HEK293 (cell line): ENCODE results near the gene KIF19.
A peak's percentile ranks its signal among the peaks of the same experiment; 100 is the strongest.
"Not testable (repeated sequence)": the region's sequence is repeated elsewhere in the genome, so short reads cannot be mapped to it uniquely, and the experiment has no call there.

Experiments used
- CTCF ChIA-PET: fragments of 350-600 bp; formaldehyde crosslinking; extraction: SDS; loops from one replicate; lab custom pipeline; 2021; ENCODE audit warnings: antibody characterized with exemption; lab: Yijun Ruan, JAX
- POLR2A ChIA-PET: fragments of 300-600 bp; formaldehyde crosslinking; extraction: SDS; loops from one replicate; lab custom pipeline; 2020; ENCODE audit warnings: antibody characterized with exemption, inconsistent platforms; lab: Yijun Ruan, JAX
- H3K27ac ChIP-seq: fragments of 200-500 bp; sonication (Bioruptor generic); 2 replicates; pipeline ENCODE4 v1.5.1; 2014; ENCODE audit warnings: low read depth, low read length, control low read depth, inconsistent platforms; ENCODE audit errors: extremely low read depth
- H3K36me3 ChIP-seq, 2 experiments: fragments of 200-500 bp in 1 of 2; sonication (Bioruptor generic) in 1 of 2; 1 replicate in 1 of 2; 2 replicates in 1 of 2; pipeline ENCODE4 v1.5.1; 2014 to 2017; ENCODE audit warnings: inconsistent platforms in 2 of 2, low read length in 2 of 2; ENCODE audit not compliant: control insufficient read depth in 2 of 2, insufficient read depth in 1 of 2
- H3K4me1 ChIP-seq: fragments of 200-500 bp; sonication (Bioruptor generic); 2 replicates; pipeline ENCODE4 v1.5.1; 2014; ENCODE audit warnings: mild to moderate bottlenecking, low read length, inconsistent platforms; ENCODE audit not compliant: control insufficient read depth, insufficient read depth
- H3K4me3 ChIP-seq: 2 replicates; pipeline ENCODE4 v1.5.1; 2011; ENCODE audit warnings: low read depth, mild to moderate bottlenecking, control low read depth, low read length, moderate library complexity
- H3K9me3 ChIP-seq: fragments of 200-500 bp; sonication (Bioruptor generic); 2 replicates; pipeline ENCODE4 v1.5.1; 2014; ENCODE audit warnings: low read depth, low read length, inconsistent platforms; ENCODE audit not compliant: control insufficient read depth, insufficient read depth
- EGR2 ChIP-seq: fragments of 450-650 bp; formaldehyde crosslinking; IDR thresholded peaks from 2 replicates; pipeline ENCODE4 v1.5.1; 2016; ENCODE audit warnings: low read depth, missing biosample characterization, missing genetic modification characterization
- FEZF1 ChIP-seq: fragments of 450-650 bp; formaldehyde crosslinking; IDR thresholded peaks from 2 replicates; pipeline ENCODE4 v1.5.1; 2016; ENCODE audit warnings: missing biosample characterization, missing genetic modification characterization
- GLI4 ChIP-seq: fragments of 450-650 bp; formaldehyde crosslinking; IDR thresholded peaks from 2 replicates; pipeline ENCODE4 v1.5.1; 2016; ENCODE audit warnings: missing biosample characterization, missing genetic modification characterization
- KLF1 ChIP-seq: fragments of 450-650 bp; formaldehyde crosslinking; IDR thresholded peaks from 2 replicates; pipeline ENCODE4 v1.5.1; 2016; ENCODE audit warnings: missing biosample characterization, missing genetic modification characterization
- KLF8 ChIP-seq: fragments of 450-650 bp; formaldehyde crosslinking; IDR thresholded peaks from 2 replicates; pipeline ENCODE4 v1.5.1; 2016; ENCODE audit warnings: missing biosample characterization, missing genetic modification characterization
- ZBTB7A ChIP-seq: fragments of 450-650 bp; formaldehyde crosslinking; IDR thresholded peaks from 2 replicates; pipeline ENCODE4 v1.5.1; 2016; ENCODE audit warnings: low read depth, missing biosample characterization, missing genetic modification characterization
- ZNF16 ChIP-seq: fragments of 450-650 bp; formaldehyde crosslinking; IDR thresholded peaks from 2 replicates; pipeline ENCODE4 v1.5.1; 2016; ENCODE audit warnings: low read depth, missing biosample characterization, missing genetic modification characterization
- ZNF202 ChIP-seq: fragments of 450-650 bp; formaldehyde crosslinking; IDR thresholded peaks from 2 replicates; pipeline ENCODE4 v1.5.1; 2016; ENCODE audit warnings: missing biosample characterization, missing genetic modification characterization, borderline replicate concordance
- ZNF24 ChIP-seq: fragments of 450-650 bp; formaldehyde crosslinking; IDR thresholded peaks from 2 replicates; pipeline ENCODE4 v1.5.1; 2016; ENCODE audit warnings: missing biosample characterization, missing genetic modification characterization
- ZNF37A ChIP-seq: fragments of 450-650 bp; IDR thresholded peaks from 2 replicates; pipeline ENCODE4 v1.5.1; 2018; ENCODE audit warnings: missing biosample characterization, missing genetic modification characterization
- ZNF394 ChIP-seq: fragments of 450-650 bp; formaldehyde crosslinking; IDR thresholded peaks from 2 replicates; pipeline ENCODE4 v1.5.1; 2016; ENCODE audit warnings: missing biosample characterization, missing genetic modification characterization, mild to moderate bottlenecking, moderate library complexity, borderline replicate concordance
- ZNF654 ChIP-seq: fragments of 450-650 bp; formaldehyde crosslinking; IDR thresholded peaks from 2 replicates; pipeline ENCODE4 v1.5.1; 2016; ENCODE audit warnings: low read depth, missing biosample characterization, missing genetic modification characterization
- ZNF670 ChIP-seq: fragments of 450-650 bp; formaldehyde crosslinking; IDR thresholded peaks from 2 replicates; pipeline ENCODE4 v1.5.1; 2016; ENCODE audit warnings: missing biosample characterization, missing genetic modification characterization, low read depth
- ZNF707 ChIP-seq: fragments of 450-650 bp; formaldehyde crosslinking; IDR thresholded peaks from 2 replicates; pipeline ENCODE4 v1.5.1; 2016; ENCODE audit warnings: missing biosample characterization, missing genetic modification characterization
- ZSCAN5A ChIP-seq: fragments of 450-650 bp; formaldehyde crosslinking; IDR thresholded peaks from 2 replicates; pipeline ENCODE4 v1.5.1; 2016; ENCODE audit warnings: missing biosample characterization, missing genetic modification characterization
- TF ChIP-seq, protein P1 (sequence below): fragments of 450-650 bp; formaldehyde crosslinking; IDR thresholded peaks from 2 replicates; pipeline ENCODE4 v1.5.1; 2016; ENCODE audit warnings: missing biosample characterization, missing genetic modification characterization
- TF ChIP-seq, protein P2 (sequence below): fragments of 450-650 bp; formaldehyde crosslinking; IDR thresholded peaks from 2 replicates; pipeline ENCODE4 v1.5.1; 2016; ENCODE audit warnings: missing biosample characterization, missing genetic modification characterization
- TF ChIP-seq, protein P3 (sequence below): sonication (generic); formaldehyde crosslinking; IDR thresholded peaks from 2 replicates; pipeline ENCODE4 v1.8.1; 2022; ENCODE audit warnings: mild to moderate bottlenecking, moderate library complexity, missing genetic modification reagents
- TF ChIP-seq, protein P4 (sequence below): fragments of 450-650 bp; formaldehyde crosslinking; IDR thresholded peaks from 2 replicates; pipeline ENCODE4 v1.5.1; 2016; ENCODE audit warnings: missing biosample characterization, missing genetic modification characterization
- TF ChIP-seq, protein P5 (sequence below): fragments of 450-650 bp; formaldehyde crosslinking; conservative IDR thresholded peaks from 2 replicates; pipeline ENCODE4 v1.5.1; 2016; ENCODE audit warnings: low read depth, missing biosample characterization, missing genetic modification characterization

Gene KIF19

GRCh38 chr17:74280093-74280513, 45.9 kb upstream of the KIF19 start:
- H3K36me3 ChIP-seq: no peaks in the 10 kb centered on the region
- H3K9me3 ChIP-seq: no peaks in the 10 kb centered on the region
- H3K4me3 ChIP-seq: no peak overlapping the region
- ChIA-PET CTCF (interaction anchor here (0.6 to 1.8 kb wide), 3 partner anchors 60 to 684 kb away, joined by 3 to 8 read pairs (median 4); no protein-coding TSS in a partner anchor), POLR2A (no interaction called here)
- no peak overlapping the region for H3K27ac ChIP-seq
- TF ChIP-seq ZSCAN5A (no peak), KLF1 (tag by site-specific recombination) (0 out of 2 replicates have a peak, but pooled peaks have one; percentile 10)
- H3K4me1 ChIP-seq: 0 out of 2 replicates have a peak, but pooled peaks cover 2% of the 10 kb centered on the region

DNA sequence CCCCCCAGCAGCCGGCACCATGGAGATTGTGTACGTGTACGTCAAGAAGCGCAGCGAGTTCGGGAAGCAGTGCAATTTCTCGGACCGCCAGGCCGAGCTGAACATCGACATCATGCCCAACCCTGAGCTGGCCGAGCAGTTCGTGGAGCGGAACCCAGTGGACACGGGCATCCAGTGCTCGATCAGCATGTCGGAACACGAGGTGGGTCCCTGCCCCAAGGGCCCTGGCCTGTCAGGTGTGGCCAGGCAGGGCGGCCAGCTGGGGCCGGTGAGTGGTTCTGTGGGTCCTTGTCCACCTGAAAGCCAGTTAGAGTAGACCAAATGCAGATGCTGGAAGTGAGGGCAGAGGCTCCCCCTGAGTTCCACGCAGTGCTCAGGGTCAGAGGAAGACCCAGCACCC, 44.2 kb upstream of the KIF19 start:
- Histone ChIP-seq H3K4me1 (0 out of 2 replicates have a peak, but pooled peaks cover 2% of the 10 kb centered on the region), H3K27ac (no peak overlapping the region), H3K9me3 (no peaks in the 10 kb centered on the region), H3K36me3 (no peaks in the 10 kb centered on the region), H3K4me3 (no peak overlapping the region)
- TF ChIP-seq KLF8 (tag by site-specific recombination) (no peak), ZNF16 (tag by site-specific recombination) (no peak), ZNF670 (no peak), ZNF394 (tag by site-specific recombination) (no peak), FEZF1 (tag by site-specific recombination) (no peak), ZNF37A (tag by site-specific recombination) (no peak), ZNF202 (tag by site-specific recombination) (no peak), ZNF707 (tag by site-specific recombination) (no peak), EGR2 (tag by site-specific recombination) (no peak), ZNF24 (tag by site-specific recombination) (no peak), ZNF654 (tag by site-specific recombination) (no peak), ZBTB7A (no peak), GLI4 (no peak)
- TF ChIP-seq, protein P1, sequence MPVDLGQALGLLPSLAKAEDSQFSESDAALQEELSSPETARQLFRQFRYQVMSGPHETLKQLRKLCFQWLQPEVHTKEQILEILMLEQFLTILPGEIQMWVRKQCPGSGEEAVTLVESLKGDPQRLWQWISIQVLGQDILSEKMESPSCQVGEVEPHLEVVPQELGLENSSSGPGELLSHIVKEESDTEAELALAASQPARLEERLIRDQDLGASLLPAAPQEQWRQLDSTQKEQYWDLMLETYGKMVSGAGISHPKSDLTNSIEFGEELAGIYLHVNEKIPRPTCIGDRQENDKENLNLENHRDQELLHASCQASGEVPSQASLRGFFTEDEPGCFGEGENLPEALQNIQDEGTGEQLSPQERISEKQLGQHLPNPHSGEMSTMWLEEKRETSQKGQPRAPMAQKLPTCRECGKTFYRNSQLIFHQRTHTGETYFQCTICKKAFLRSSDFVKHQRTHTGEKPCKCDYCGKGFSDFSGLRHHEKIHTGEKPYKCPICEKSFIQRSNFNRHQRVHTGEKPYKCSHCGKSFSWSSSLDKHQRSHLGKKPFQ: no peak
- TF ChIP-seq, protein P2, sequence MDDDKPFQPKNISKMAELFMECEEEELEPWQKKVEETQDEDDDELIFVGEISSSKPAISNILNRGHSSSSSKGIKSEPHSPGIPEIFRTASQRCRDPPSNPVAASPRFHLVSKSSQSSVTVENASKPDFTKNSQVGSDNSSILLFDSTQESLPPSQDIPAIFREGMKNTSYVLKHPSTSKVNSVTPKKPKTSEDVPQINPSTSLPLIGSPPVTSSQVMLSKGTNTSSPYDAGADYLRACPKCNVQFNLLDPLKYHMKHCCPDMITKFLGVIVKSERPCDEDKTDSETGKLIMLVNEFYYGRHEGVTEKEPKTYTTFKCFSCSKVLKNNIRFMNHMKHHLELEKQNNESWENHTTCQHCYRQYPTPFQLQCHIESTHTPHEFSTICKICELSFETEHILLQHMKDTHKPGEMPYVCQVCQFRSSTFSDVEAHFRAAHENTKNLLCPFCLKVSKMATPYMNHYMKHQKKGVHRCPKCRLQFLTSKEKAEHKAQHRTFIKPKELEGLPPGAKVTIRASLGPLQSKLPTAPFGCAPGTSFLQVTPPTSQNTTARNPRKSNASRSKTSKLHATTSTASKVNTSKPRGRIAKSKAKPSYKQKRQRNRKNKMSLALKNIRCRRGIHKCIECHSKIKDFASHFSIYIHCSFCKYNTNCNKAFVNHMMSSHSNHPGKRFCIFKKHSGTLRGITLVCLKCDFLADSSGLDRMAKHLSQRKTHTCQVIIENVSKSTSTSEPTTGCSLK: no peak
- TF ChIP-seq, protein P3, sequence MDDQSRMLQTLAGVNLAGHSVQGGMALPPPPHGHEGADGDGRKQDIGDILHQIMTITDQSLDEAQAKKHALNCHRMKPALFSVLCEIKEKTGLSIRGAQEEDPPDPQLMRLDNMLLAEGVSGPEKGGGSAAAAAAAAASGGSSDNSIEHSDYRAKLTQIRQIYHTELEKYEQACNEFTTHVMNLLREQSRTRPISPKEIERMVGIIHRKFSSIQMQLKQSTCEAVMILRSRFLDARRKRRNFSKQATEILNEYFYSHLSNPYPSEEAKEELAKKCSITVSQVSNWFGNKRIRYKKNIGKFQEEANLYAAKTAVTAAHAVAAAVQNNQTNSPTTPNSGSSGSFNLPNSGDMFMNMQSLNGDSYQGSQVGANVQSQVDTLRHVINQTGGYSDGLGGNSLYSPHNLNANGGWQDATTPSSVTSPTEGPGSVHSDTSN (CRISPR knock-in tag): no peak
- TF ChIP-seq, protein P4, sequence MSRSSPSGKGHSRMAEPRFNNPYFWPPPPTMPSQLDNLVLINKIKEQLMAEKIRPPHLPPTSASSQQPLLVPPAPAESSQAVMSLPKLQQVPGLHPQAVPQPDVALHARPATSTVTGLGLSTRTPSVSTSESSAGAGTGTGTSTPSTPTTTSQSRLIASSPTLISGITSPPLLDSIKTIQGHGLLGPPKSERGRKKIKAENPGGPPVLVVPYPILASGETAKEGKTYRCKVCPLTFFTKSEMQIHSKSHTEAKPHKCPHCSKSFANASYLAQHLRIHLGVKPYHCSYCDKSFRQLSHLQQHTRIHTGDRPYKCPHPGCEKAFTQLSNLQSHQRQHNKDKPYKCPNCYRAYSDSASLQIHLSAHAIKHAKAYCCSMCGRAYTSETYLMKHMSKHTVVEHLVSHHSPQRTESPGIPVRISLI: no peak
- TF ChIP-seq, protein P5, sequence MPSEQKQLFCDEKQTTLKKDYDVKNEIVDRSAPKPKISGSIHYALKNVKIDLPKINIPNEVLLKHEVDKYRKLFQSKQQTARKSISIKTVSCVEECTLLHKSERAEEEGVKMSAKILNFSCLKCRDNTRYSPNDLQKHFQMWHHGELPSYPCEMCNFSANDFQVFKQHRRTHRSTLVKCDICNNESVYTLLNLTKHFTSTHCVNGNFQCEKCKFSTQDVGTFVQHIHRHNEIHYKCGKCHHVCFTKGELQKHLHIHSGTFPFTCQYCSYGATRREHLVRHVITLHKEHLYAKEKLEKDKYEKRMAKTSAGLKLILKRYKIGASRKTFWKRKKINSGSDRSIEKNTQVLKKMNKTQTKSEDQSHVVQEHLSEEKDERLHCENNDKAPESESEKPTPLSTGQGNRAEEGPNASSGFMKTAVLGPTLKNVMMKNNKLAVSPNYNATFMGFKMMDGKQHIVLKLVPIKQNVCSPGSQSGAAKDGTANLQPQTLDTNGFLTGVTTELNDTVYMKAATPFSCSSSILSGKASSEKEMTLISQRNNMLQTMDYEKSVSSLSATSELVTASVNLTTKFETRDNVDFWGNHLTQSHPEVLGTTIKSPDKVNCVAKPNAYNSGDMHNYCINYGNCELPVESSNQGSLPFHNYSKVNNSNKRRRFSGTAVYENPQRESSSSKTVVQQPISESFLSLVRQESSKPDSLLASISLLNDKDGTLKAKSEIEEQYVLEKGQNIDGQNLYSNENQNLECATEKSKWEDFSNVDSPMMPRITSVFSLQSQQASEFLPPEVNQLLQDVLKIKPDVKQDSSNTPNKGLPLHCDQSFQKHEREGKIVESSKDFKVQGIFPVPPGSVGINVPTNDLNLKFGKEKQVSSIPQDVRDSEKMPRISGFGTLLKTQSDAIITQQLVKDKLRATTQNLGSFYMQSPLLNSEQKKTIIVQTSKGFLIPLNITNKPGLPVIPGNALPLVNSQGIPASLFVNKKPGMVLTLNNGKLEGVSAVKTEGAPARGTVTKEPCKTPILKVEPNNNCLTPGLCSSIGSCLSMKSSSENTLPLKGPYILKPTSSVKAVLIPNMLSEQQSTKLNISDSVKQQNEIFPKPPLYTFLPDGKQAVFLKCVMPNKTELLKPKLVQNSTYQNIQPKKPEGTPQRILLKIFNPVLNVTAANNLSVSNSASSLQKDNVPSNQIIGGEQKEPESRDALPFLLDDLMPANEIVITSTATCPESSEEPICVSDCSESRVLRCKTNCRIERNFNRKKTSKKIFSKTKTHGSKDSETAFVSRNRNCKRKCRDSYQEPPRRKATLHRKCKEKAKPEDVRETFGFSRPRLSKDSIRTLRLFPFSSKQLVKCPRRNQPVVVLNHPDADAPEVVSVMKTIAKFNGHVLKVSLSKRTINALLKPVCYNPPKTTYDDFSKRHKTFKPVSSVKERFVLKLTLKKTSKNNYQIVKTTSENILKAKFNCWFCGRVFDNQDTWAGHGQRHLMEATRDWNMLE (tag by site-specific recombination): no peak
- ChIA-PET CTCF (interaction anchor here (0.6 to 8.8 kb wide), 10 partner anchors 7 to 1721 kb away, joined by 3 to 108 read pairs (median 3); partner anchors contain the start of genes DNAI2 and TTYH2), POLR2A (interaction anchor here (0.6 to 0.7 kb wide), 2 partner anchors 41 to 985 kb away, joined by 3 read pairs; no protein-coding TSS in a partner anchor)

DNA sequence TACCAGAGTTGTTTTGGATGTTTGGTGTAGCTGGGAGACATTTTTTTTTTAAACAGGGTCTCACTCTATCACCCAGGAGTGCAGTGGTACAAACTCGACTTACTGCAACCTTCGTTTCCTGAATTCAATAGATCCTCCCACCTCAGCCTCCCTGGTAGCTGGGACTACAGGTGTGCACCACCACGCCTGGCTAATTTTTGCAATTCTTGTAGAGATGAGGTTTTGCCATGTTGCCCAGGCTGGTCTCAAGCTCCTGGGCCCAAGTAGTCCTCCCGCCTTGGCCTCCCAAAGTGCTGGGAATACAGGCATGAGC, 43.8 kb upstream of the KIF19 start:
- POLR2A ChIA-PET: interaction anchor here (0.7 kb wide), 1 partner anchor 41 kb away, joined by 3 read pairs; no protein-coding TSS in a partner anchor
- not testable (repeated sequence) for H3K4me3 ChIP-seq, H3K9me3 ChIP-seq, H3K4me1 ChIP-seq, H3K27ac ChIP-seq, H3K36me3 ChIP-seq
- CTCF ChIA-PET: interaction anchor here (0.6 to 8.8 kb wide), 10 partner anchors 8 to 1721 kb away, joined by 3 to 108 read pairs (median 3); partner anchors contain the start of genes DNAI2 and TTYH2
